Transverse colon (tissue), 3 donors: Measurements from ENCODE around the gene TCP11.

Experiments used
- CTCF ChIP-seq, 5 experiments: fragments of 200-600 bp in 3 of 5; fragments of 450-650 bp in 2 of 5; sonication (generic) in 3 of 5; IDR thresholded peaks; 1 replicate in 2 of 5; 2 replicates in 3 of 5; pipeline ENCODE4 v1.5.1; 2016 to 2017; ENCODE audit warnings: antibody characterized with exemption in 5 of 5, inconsistent platforms in 3 of 5, mild to moderate bottlenecking in 2 of 5, moderate library complexity in 1 of 5
- POLR2A ChIP-seq: fragments of 450-650 bp; IDR thresholded peaks from one replicate; pipeline ENCODE4 v1.6.1; 2016; ENCODE audit warnings: antibody characterized with exemption, mild to moderate bottlenecking, moderate library complexity

GRCh38 chr6:35080016-35080680 lies 61.0 kb downstream of the TCP11 start:
- no peak for TF ChIP-seq POLR2A
- TF ChIP-seq CTCF (IDR thresholded peaks at IDR 0.05): no peak
